Measurements from ENCODE around the gene ILDR1.
"Not testable (repeated sequence)": the region's sequence is repeated elsewhere in the genome, so short reads cannot be mapped to it uniquely, and the experiment has no call there.

The ILDR1 gene

GRCh38 chr3:121956363-121956762, 65.7 kb downstream of the ILDR1 start:
- no peak for TF ChIP-seq CTCF (IDR thresholded peaks at IDR 0.05)
- DNase-seq (ENCODE audit: low spot score) = no peak
- H3K27ac ChIP-seq = no peak overlapping the region

GRCh38 chr3:121951291-121951919, 70.6 kb downstream of the ILDR1 start:
- no peak overlapping the region for H3K4me3 ChIP-seq
- H3K27ac ChIP-seq = no peak overlapping the region
- no peak for DNase-seq (ENCODE audit: low spot score)
- no peak for TF ChIP-seq CTCF (IDR thresholded peaks at IDR 0.05)

More at GRCh38 chr3:121956363-121956762, 65.7 kb downstream of the ILDR1 start:
- H3K4me3 ChIP-seq = no peak overlapping the region

- no peak for TF ChIP-seq CTCF (IDR thresholded peaks at IDR 0.05)
- no peak overlapping the region for H3K27ac ChIP-seq
- DNase-seq (ENCODE audit: low spot score) = no peak
- H3K4me3 ChIP-seq = no peak overlapping the region
Measured at GRCh38 chr3:121948641-121949040, 73.4 kb downstream of the ILDR1 start.

- no peak overlapping the region for H3K27ac ChIP-seq
- no peak for TF ChIP-seq CTCF (IDR thresholded peaks at IDR 0.05)
- no peak for DNase-seq (ENCODE audit: low spot score)
- H3K4me3 ChIP-seq = no peak overlapping the region
Measured at GRCh38 chr3:121943431-121943830, 78.6 kb downstream of the ILDR1 start.

GRCh38 chr3:121942116-121942786, 79.8 kb downstream of the ILDR1 start:
- Histone ChIP-seq H3K4me3 (no peak overlapping the region), H3K27ac (no peak overlapping the region)
- no peak for TF ChIP-seq CTCF (IDR thresholded peaks at IDR 0.05)
- no peak for DNase-seq (ENCODE audit: low spot score)

GRCh38 chr3:121941592-121941991, 80.5 kb downstream of the ILDR1 start:
- no peak for DNase-seq (ENCODE audit: low spot score)
- H3K4me3 ChIP-seq = no peak overlapping the region
- no peak overlapping the region for H3K27ac ChIP-seq
- no peak for TF ChIP-seq CTCF (IDR thresholded peaks at IDR 0.05)

- not testable (repeated sequence) for H3K4me3 ChIP-seq; H3K27ac ChIP-seq; DNase-seq (ENCODE audit: low spot score)
Measured at GRCh38 chr3:121938141-121938855, 83.7 kb downstream of the ILDR1 start.
